Measurements from ENCODE around the gene FAM236A.
"Not testable (repeated sequence)": the region's sequence is repeated elsewhere in the genome, so short reads cannot be mapped to it uniquely, and the experiment has no call there.

FAM236A gene

DNA sequence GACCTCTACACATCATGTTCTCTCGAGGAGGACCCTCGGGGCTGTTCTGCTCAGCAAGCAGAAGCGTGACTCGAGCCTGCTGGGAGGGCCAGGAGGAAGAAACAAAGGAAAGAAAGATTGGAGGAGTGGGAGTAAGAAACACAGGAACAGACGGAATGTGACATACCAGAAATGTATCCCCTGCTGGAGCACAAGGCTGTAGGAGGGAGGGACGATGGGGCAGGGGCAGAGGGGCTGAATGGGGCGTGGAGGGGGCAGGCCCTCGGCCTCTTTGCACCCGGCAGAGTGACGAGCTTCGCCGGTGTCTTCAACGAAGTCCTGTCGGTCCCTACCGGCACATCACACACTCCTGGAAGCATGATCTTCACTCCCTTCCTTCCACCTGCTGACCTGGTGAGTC lies at the start of gene FAM236A:
Gene FAM236A (plus strand): TSS at position 301 of the 400 bp plus-strand sequence. CDS start 57 bp downstream, at position 358.
- not testable (repeated sequence) for H3K4me1 ChIP-seq (ENCODE audit: control insufficient read depth in 1 of 2, insufficient read depth in 2 of 2, low read length in 2 of 2); H3K4me3 ChIP-seq (ENCODE audit: low read depth in 1 of 2, low read length in 2 of 2); H3K9me3 ChIP-seq (ENCODE audit: control insufficient read depth in 1 of 2, low read length in 2 of 2); H3K27me3 ChIP-seq (ENCODE audit: low read depth, low read length); H3K36me3 ChIP-seq (ENCODE audit: control insufficient read depth in 1 of 2, insufficient read depth in 2 of 2, low read length in 2 of 2); H3K27ac ChIP-seq (ENCODE audit: low read length)

GRCh38 chrX:72889740-72890139 lies 48.3 kb upstream of the FAM236A start:
- not testable (repeated sequence) for H3K36me3 ChIP-seq (ENCODE audit: control insufficient read depth in 1 of 2, insufficient read depth in 2 of 2, low read length in 2 of 2); H3K4me1 ChIP-seq (ENCODE audit: control insufficient read depth in 1 of 2, insufficient read depth in 2 of 2, low read length in 2 of 2); H3K9me3 ChIP-seq (ENCODE audit: control insufficient read depth in 1 of 2, low read length in 2 of 2); H3K27me3 ChIP-seq (ENCODE audit: low read depth, low read length); H3K4me3 ChIP-seq (ENCODE audit: low read depth in 1 of 2, low read length in 2 of 2); H3K27ac ChIP-seq (ENCODE audit: low read length)

DNA sequence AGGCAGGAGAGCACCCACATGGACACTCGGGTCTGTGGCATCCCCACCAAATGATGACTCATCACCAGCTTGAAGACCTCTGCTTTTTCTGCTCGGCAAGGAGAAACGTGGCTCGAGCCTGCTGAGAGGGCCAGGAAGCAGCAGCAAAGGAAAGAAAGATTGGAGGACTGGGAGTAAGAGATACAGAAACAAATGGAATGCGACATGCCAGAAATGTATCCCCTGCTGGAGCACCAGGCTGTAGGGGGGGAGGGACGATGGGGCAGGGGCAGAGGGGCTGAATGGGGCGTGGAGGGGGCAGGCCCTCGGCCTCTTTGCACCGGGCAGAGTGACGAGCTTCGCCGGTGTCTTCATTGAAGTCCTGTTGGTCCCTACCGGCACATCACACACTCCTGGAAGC lies 25.7 kb upstream of the FAM236A start, which contains the start of gene FAM236C:
Gene FAM236C (plus strand): TSS at position 301 of the 400 bp plus-strand sequence. CDS start 100 bp downstream, outside the sequence.
- H3K27me3 ChIP-seq (ENCODE audit: low read depth, low read length); H3K4me3 ChIP-seq (ENCODE audit: low read depth in 1 of 2, low read length in 2 of 2); H3K4me1 ChIP-seq (ENCODE audit: control insufficient read depth in 1 of 2, insufficient read depth in 2 of 2, low read length in 2 of 2); H3K9me3 ChIP-seq (ENCODE audit: control insufficient read depth in 1 of 2, low read length in 2 of 2); H3K27ac ChIP-seq (ENCODE audit: low read length); H3K36me3 ChIP-seq (ENCODE audit: control insufficient read depth in 1 of 2, insufficient read depth in 2 of 2, low read length in 2 of 2): not testable (repeated sequence)

- H3K27me3 ChIP-seq (ENCODE audit: low read depth, low read length); H3K4me3 ChIP-seq (ENCODE audit: low read depth in 1 of 2, low read length in 2 of 2); H3K4me1 ChIP-seq (ENCODE audit: control insufficient read depth in 1 of 2, insufficient read depth in 2 of 2, low read length in 2 of 2); H3K36me3 ChIP-seq (ENCODE audit: control insufficient read depth in 1 of 2, insufficient read depth in 2 of 2, low read length in 2 of 2); H3K27ac ChIP-seq (ENCODE audit: low read length); H3K9me3 ChIP-seq (ENCODE audit: control insufficient read depth in 1 of 2, low read length in 2 of 2): not testable (repeated sequence)
Observed at GRCh38 chrX:72916096-72916495, 21.9 kb upstream of the FAM236A start.

- H3K27ac ChIP-seq (ENCODE audit: low read length); H3K9me3 ChIP-seq (ENCODE audit: control insufficient read depth in 1 of 2, low read length in 2 of 2); H3K36me3 ChIP-seq (ENCODE audit: control insufficient read depth in 1 of 2, insufficient read depth in 2 of 2, low read length in 2 of 2); H3K4me3 ChIP-seq (ENCODE audit: low read depth in 1 of 2, low read length in 2 of 2); H3K27me3 ChIP-seq (ENCODE audit: low read depth, low read length); H3K4me1 ChIP-seq (ENCODE audit: control insufficient read depth in 1 of 2, insufficient read depth in 2 of 2, low read length in 2 of 2): not testable (repeated sequence)
Observed at GRCh38 chrX:72932283-72932682, 5.7 kb upstream of the FAM236A start.

DNA sequence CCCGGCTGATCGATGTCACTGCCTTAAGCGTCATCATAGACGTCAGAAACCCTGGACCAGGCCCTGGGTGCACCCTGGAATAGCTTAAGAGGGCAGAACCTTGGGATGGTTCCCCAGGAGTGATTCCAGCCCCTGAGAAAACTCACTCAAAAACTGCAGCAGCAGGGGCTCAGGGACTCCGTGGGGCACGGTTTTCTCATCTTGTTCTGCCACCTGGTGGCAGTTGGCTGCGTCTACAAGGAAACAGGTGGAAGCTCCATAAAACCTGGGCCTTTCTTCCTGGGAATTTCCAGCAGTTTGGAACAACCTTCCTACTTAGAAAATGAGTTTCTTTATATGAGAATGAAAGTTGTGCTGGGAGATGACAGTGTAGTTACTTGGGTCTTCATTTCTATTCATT lies 1.6 kb upstream of the FAM236A start:
- not testable (repeated sequence) for H3K9me3 ChIP-seq (ENCODE audit: control insufficient read depth in 1 of 2, low read length in 2 of 2); H3K4me3 ChIP-seq (ENCODE audit: low read depth in 1 of 2, low read length in 2 of 2); H3K4me1 ChIP-seq (ENCODE audit: control insufficient read depth in 1 of 2, insufficient read depth in 2 of 2, low read length in 2 of 2); H3K27ac ChIP-seq (ENCODE audit: low read length); H3K27me3 ChIP-seq (ENCODE audit: low read depth, low read length); H3K36me3 ChIP-seq (ENCODE audit: control insufficient read depth in 1 of 2, insufficient read depth in 2 of 2, low read length in 2 of 2)

DNA sequence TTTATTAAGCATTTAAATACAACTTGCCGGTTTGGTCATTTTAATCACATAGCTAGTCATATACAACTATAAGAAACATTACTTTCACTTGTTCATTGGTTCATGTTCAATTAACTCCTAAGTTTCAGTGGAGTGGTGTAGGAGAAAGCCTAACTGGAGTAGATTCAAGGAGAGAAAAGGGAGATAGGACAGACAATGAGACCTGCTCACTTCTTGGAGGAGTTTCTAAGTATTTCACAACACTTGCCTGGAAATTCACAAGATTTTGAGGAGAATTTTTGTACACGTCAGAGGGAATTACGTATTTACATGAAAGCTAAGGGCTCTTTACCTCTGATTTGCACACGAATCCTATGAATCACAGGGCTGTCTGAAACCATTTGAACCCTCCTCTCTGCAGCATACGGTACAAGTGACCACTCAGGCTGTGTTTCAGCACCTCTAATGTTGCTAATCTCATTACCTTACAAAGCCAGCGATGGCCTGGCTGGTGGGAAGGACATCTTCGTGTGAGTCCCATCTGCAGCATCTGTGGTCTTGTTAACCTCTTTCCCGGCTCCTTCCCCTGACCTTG lies 1.0 kb upstream of the FAM236A start:
- not testable (repeated sequence) for H3K36me3 ChIP-seq (ENCODE audit: control insufficient read depth in 1 of 2, insufficient read depth in 2 of 2, low read length in 2 of 2); H3K4me3 ChIP-seq (ENCODE audit: low read depth in 1 of 2, low read length in 2 of 2); H3K27ac ChIP-seq (ENCODE audit: low read length); H3K9me3 ChIP-seq (ENCODE audit: control insufficient read depth in 1 of 2, low read length in 2 of 2); H3K4me1 ChIP-seq (ENCODE audit: control insufficient read depth in 1 of 2, insufficient read depth in 2 of 2, low read length in 2 of 2); H3K27me3 ChIP-seq (ENCODE audit: low read depth, low read length)

GRCh38 chrX:72942272-72942671 lies 4.3 kb downstream of the FAM236A start:
- not testable (repeated sequence) for H3K4me1 ChIP-seq (ENCODE audit: control insufficient read depth in 1 of 2, insufficient read depth in 2 of 2, low read length in 2 of 2); H3K27me3 ChIP-seq (ENCODE audit: low read depth, low read length); H3K27ac ChIP-seq (ENCODE audit: low read length); H3K9me3 ChIP-seq (ENCODE audit: control insufficient read depth in 1 of 2, low read length in 2 of 2); H3K36me3 ChIP-seq (ENCODE audit: control insufficient read depth in 1 of 2, insufficient read depth in 2 of 2, low read length in 2 of 2); H3K4me3 ChIP-seq (ENCODE audit: low read depth in 1 of 2, low read length in 2 of 2)

- H3K27ac ChIP-seq (ENCODE audit: low read length); H3K27me3 ChIP-seq (ENCODE audit: low read depth, low read length); H3K36me3 ChIP-seq (ENCODE audit: control insufficient read depth in 1 of 2, insufficient read depth in 2 of 2, low read length in 2 of 2); H3K4me3 ChIP-seq (ENCODE audit: low read depth in 1 of 2, low read length in 2 of 2); H3K9me3 ChIP-seq (ENCODE audit: control insufficient read depth in 1 of 2, low read length in 2 of 2); H3K4me1 ChIP-seq (ENCODE audit: control insufficient read depth in 1 of 2, insufficient read depth in 2 of 2, low read length in 2 of 2): not testable (repeated sequence)
Observed at GRCh38 chrX:72943035-72943818, 5.2 kb downstream of the FAM236A start.

DNA sequence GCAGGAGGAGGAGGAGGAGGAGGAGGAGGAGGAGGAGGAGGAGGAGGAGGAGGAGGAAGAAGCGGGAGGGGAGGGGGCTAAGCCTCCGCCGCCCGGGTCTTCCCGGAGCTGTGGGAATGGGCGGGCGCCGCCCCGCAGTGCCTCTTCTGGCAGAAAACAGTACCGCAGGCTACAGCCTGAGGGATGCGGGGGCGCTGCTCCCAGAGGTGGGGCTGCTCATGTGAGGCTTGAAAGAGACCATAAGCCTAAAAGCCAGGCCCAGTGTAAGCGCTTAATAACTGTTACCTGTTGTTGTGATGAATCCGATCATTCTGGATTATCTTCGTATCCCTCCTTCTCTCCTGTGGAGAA lies 5.8 kb downstream of the FAM236A start, which contains the start of gene DMRTC1:
Gene DMRTC1 (minus strand): TSS at position 19 of the 351 bp plus-strand sequence. CDS start 68,143 bp downstream, outside the sequence.
- H3K4me1 ChIP-seq (ENCODE audit: control insufficient read depth in 1 of 2, insufficient read depth in 2 of 2, low read length in 2 of 2); H3K36me3 ChIP-seq (ENCODE audit: control insufficient read depth in 1 of 2, insufficient read depth in 2 of 2, low read length in 2 of 2); H3K4me3 ChIP-seq (ENCODE audit: low read depth in 1 of 2, low read length in 2 of 2); H3K9me3 ChIP-seq (ENCODE audit: control insufficient read depth in 1 of 2, low read length in 2 of 2); H3K27ac ChIP-seq (ENCODE audit: low read length); H3K27me3 ChIP-seq (ENCODE audit: low read depth, low read length): not testable (repeated sequence)

GRCh38 chrX:72959971-72960370 lies 22.0 kb downstream of the FAM236A start:
- H3K36me3 ChIP-seq (ENCODE audit: control insufficient read depth in 1 of 2, insufficient read depth in 2 of 2, low read length in 2 of 2); H3K4me3 ChIP-seq (ENCODE audit: low read depth in 1 of 2, low read length in 2 of 2); H3K27me3 ChIP-seq (ENCODE audit: low read depth, low read length); H3K9me3 ChIP-seq (ENCODE audit: control insufficient read depth in 1 of 2, low read length in 2 of 2); H3K27ac ChIP-seq (ENCODE audit: low read length); H3K4me1 ChIP-seq (ENCODE audit: control insufficient read depth in 1 of 2, insufficient read depth in 2 of 2, low read length in 2 of 2): not testable (repeated sequence)

DNA sequence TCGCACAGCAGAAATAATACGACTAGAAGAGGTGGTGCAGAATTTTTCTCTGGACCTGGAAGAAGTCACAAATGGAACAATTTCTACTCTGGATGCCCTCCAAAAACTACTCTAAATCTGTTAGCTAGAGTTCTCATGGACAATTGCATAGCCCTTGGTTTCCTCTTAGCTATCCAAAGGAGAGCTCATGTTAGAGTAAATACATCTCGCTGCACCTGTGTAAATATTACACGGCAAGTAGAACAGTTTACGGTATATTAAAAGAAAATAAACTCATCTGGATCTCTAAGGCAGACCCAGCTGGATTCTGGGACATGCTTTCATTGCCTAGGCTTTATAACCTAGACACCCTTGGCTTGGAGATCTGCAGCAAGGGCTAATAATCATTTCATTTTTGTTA lies 33.9 kb downstream of the FAM236A start:
- not testable (repeated sequence) for H3K9me3 ChIP-seq (ENCODE audit: control insufficient read depth in 1 of 2, low read length in 2 of 2); H3K27me3 ChIP-seq (ENCODE audit: low read depth, low read length); H3K36me3 ChIP-seq (ENCODE audit: control insufficient read depth in 1 of 2, insufficient read depth in 2 of 2, low read length in 2 of 2); H3K4me1 ChIP-seq (ENCODE audit: control insufficient read depth in 1 of 2, insufficient read depth in 2 of 2, low read length in 2 of 2); H3K4me3 ChIP-seq (ENCODE audit: low read depth in 1 of 2, low read length in 2 of 2); H3K27ac ChIP-seq (ENCODE audit: low read length)

All from muscle layer of duodenum (tissue), 2 donors.